HEK293 (cell line): ENCODE data around the gene CNTNAP5.

Experiments used
- CTCF ChIA-PET: fragments of 350-600 bp; formaldehyde crosslinking; extraction: SDS; loops from one replicate; lab custom pipeline; 2021; ENCODE audit warnings: antibody characterized with exemption; lab: Yijun Ruan, JAX
- POLR2A ChIA-PET: fragments of 300-600 bp; formaldehyde crosslinking; extraction: SDS; loops from one replicate; lab custom pipeline; 2020; ENCODE audit warnings: antibody characterized with exemption, inconsistent platforms; lab: Yijun Ruan, JAX
- H3K27ac ChIP-seq: fragments of 200-500 bp; sonication (Bioruptor generic); 2 replicates; pipeline ENCODE4 v1.5.1; 2014; ENCODE audit warnings: low read depth, low read length, control low read depth, inconsistent platforms; ENCODE audit errors: extremely low read depth
- H3K36me3 ChIP-seq, 2 experiments: fragments of 200-500 bp in 1 of 2; sonication (Bioruptor generic) in 1 of 2; 1 replicate in 1 of 2; 2 replicates in 1 of 2; pipeline ENCODE4 v1.5.1; 2014 to 2017; ENCODE audit warnings: inconsistent platforms in 2 of 2, low read length in 2 of 2; ENCODE audit not compliant: control insufficient read depth in 2 of 2, insufficient read depth in 1 of 2
- H3K4me1 ChIP-seq: fragments of 200-500 bp; sonication (Bioruptor generic); 2 replicates; pipeline ENCODE4 v1.5.1; 2014; ENCODE audit warnings: mild to moderate bottlenecking, low read length, inconsistent platforms; ENCODE audit not compliant: control insufficient read depth, insufficient read depth
- H3K4me3 ChIP-seq: 2 replicates; pipeline ENCODE4 v1.5.1; 2011; ENCODE audit warnings: low read depth, mild to moderate bottlenecking, control low read depth, low read length, moderate library complexity
- H3K9me3 ChIP-seq: fragments of 200-500 bp; sonication (Bioruptor generic); 2 replicates; pipeline ENCODE4 v1.5.1; 2014; ENCODE audit warnings: low read depth, low read length, inconsistent platforms; ENCODE audit not compliant: control insufficient read depth, insufficient read depth
- GLIS2 ChIP-seq: fragments of 450-650 bp; formaldehyde crosslinking; IDR thresholded peaks from 2 replicates; pipeline ENCODE4 v1.5.1; 2016; ENCODE audit warnings: missing biosample characterization, missing genetic modification characterization
- ZFP3 ChIP-seq: fragments of 450-650 bp; formaldehyde crosslinking; IDR thresholded peaks from 2 replicates; pipeline ENCODE4 v1.5.1; 2016; ENCODE audit warnings: low read depth, missing biosample characterization, missing genetic modification characterization
- ZNF140 ChIP-seq: fragments of 450-650 bp; formaldehyde crosslinking; IDR thresholded peaks from 2 replicates; pipeline ENCODE4 v1.5.1; 2016; ENCODE audit warnings: missing biosample characterization, missing genetic modification characterization
- ZNF146 ChIP-seq: fragments of 450-650 bp; formaldehyde crosslinking; IDR thresholded peaks from 2 replicates; pipeline ENCODE4 v1.5.1; 2016; ENCODE audit warnings: missing biosample characterization, missing genetic modification characterization
- ZNF2 ChIP-seq: fragments of 450-650 bp; formaldehyde crosslinking; IDR thresholded peaks from 2 replicates; pipeline ENCODE4 v1.5.1; 2016; ENCODE audit warnings: missing biosample characterization, missing genetic modification characterization
- ZNF223 ChIP-seq: fragments of 450-650 bp; formaldehyde crosslinking; IDR thresholded peaks from 2 replicates; pipeline ENCODE4 v1.5.1; 2016; ENCODE audit warnings: missing biosample characterization, missing genetic modification characterization
- ZNF274 ChIP-seq, 2 experiments: fragments of 200-500 bp in 1 of 2; fragments of 450-650 bp in 1 of 2; sonication (Bioruptor generic) in 1 of 2; formaldehyde crosslinking in 1 of 2; IDR thresholded peaks; 2 replicates each; pipeline versions ENCODE4 v1.5.1 to v1.6.1; 2014 to 2016; ENCODE audit warnings: borderline replicate concordance in 1 of 2, inconsistent platforms in 1 of 2, low read length in 1 of 2, missing biosample characterization in 1 of 2, missing genetic modification characterization in 1 of 2
- ZNF311 ChIP-seq: fragments of 450-650 bp; formaldehyde crosslinking; IDR thresholded peaks from 2 replicates; pipeline ENCODE4 v1.5.1; 2017; ENCODE audit warnings: missing biosample characterization, missing genetic modification characterization, borderline replicate concordance
- ZNF350 ChIP-seq: fragments of 450-650 bp; formaldehyde crosslinking; IDR thresholded peaks from 2 replicates; pipeline ENCODE4 v1.5.0; 2017; ENCODE audit warnings: missing biosample characterization, mild to moderate bottlenecking, missing genetic modification characterization
- ZNF416 ChIP-seq: fragments of 450-650 bp; formaldehyde crosslinking; IDR thresholded peaks from 2 replicates; pipeline ENCODE4 v1.5.1; 2016; ENCODE audit warnings: missing biosample characterization, missing genetic modification characterization
- ZNF433 ChIP-seq: fragments of 450-650 bp; formaldehyde crosslinking; IDR thresholded peaks from 2 replicates; pipeline ENCODE4 v1.5.1; 2016; ENCODE audit warnings: missing biosample characterization, missing genetic modification characterization, low read depth
- ZNF529 ChIP-seq: fragments of 450-650 bp; formaldehyde crosslinking; IDR thresholded peaks from 2 replicates; pipeline ENCODE4 v1.5.1; 2017; ENCODE audit warnings: missing genetic modification characterization, missing biosample characterization; ENCODE audit not compliant: insufficient replicate concordance
- ZNF701 ChIP-seq: fragments of 450-650 bp; formaldehyde crosslinking; IDR thresholded peaks from 2 replicates; pipeline ENCODE4 v1.5.1; 2016; ENCODE audit warnings: missing biosample characterization, missing genetic modification characterization
- ZNF785 ChIP-seq: fragments of 450-650 bp; formaldehyde crosslinking; IDR thresholded peaks from 2 replicates; pipeline ENCODE4 v1.5.1; 2016; ENCODE audit warnings: missing biosample characterization, missing genetic modification characterization
- ZSCAN4 ChIP-seq: fragments of 450-650 bp; formaldehyde crosslinking; IDR thresholded peaks from 2 replicates; pipeline ENCODE4 v1.5.1; 2017; ENCODE audit warnings: missing biosample characterization, missing genetic modification characterization
- TF ChIP-seq, protein P1 (sequence below): fragments of 450-650 bp; formaldehyde crosslinking; IDR thresholded peaks from 2 replicates; pipeline ENCODE4 v1.5.1; 2017; ENCODE audit warnings: missing biosample characterization, missing genetic modification characterization
- TF ChIP-seq, protein P2 (sequence below): fragments of 450-650 bp; formaldehyde crosslinking; IDR thresholded peaks from 2 replicates; pipeline ENCODE4 v1.5.1; 2016; ENCODE audit warnings: missing biosample characterization, missing genetic modification characterization
- TF ChIP-seq, protein P3 (sequence below): fragments of 450-650 bp; formaldehyde crosslinking; IDR thresholded peaks from 2 replicates; pipeline ENCODE4 v1.5.1; 2016; ENCODE audit warnings: missing biosample characterization, missing genetic modification characterization, low read depth
- TF ChIP-seq, protein P4 (sequence below): fragments of 450-650 bp; formaldehyde crosslinking; IDR thresholded peaks from 2 replicates; pipeline ENCODE4 v1.5.1; 2016; ENCODE audit warnings: missing biosample characterization, missing genetic modification characterization

The CNTNAP5 gene

GRCh38 chr2:124501575-124502152, 476.6 kb downstream of the CNTNAP5 start:
- CTCF ChIA-PET: no interaction called here
- Histone ChIP-seq H3K4me1 (no peaks in the 10 kb centered on the region), H3K9me3 (no peaks in the 10 kb centered on the region), H3K4me3 (no peak overlapping the region), H3K27ac (no peak overlapping the region), H3K36me3 (no peaks in the 10 kb centered on the region)
- POLR2A ChIA-PET: no interaction called here
- no peak for TF ChIP-seq ZNF433 (tag by site-specific recombination)
- TF ChIP-seq, protein P1, sequence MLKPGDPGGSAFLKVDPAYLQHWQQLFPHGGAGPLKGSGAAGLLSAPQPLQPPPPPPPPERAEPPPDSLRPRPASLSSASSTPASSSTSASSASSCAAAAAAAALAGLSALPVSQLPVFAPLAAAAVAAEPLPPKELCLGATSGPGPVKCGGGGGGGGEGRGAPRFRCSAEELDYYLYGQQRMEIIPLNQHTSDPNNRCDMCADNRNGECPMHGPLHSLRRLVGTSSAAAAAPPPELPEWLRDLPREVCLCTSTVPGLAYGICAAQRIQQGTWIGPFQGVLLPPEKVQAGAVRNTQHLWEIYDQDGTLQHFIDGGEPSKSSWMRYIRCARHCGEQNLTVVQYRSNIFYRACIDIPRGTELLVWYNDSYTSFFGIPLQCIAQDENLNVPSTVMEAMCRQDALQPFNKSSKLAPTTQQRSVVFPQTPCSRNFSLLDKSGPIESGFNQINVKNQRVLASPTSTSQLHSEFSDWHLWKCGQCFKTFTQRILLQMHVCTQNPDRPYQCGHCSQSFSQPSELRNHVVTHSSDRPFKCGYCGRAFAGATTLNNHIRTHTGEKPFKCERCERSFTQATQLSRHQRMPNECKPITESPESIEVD (tag by site-specific recombination): no peak
- TF ChIP-seq ZNF529: no peak
- TF ChIP-seq GLIS2 (tag by site-specific recombination): no peak
- TF ChIP-seq, protein P2, sequence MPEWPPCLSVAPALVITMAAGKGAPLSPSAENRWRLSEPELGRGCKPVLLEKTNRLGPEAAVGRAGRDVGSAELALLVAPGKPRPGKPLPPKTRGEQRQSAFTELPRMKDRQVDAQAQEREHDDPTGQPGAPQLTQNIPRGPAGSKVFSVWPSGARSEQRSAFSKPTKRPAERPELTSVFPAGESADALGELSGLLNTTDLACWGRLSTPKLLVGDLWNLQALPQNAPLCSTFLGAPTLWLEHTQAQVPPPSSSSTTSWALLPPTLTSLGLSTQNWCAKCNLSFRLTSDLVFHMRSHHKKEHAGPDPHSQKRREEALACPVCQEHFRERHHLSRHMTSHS (tag by site-specific recombination): no peak
- no peak for TF ChIP-seq ZFP3
- TF ChIP-seq ZNF785 (tag by site-specific recombination): no peak
- TF ChIP-seq ZNF2: no peak
- TF ChIP-seq ZNF350 (tag by site-specific recombination): no peak
- no peak for TF ChIP-seq ZNF701 (tag by site-specific recombination)
- TF ChIP-seq ZNF416: no peak
- no peak for TF ChIP-seq ZNF223 (tag by site-specific recombination)

- Histone ChIP-seq H3K27ac (no peak overlapping the region), H3K4me3 (no peak overlapping the region), H3K4me1 (no peaks in the 10 kb centered on the region), H3K9me3 (no peaks in the 10 kb centered on the region), H3K36me3 (no peaks in the 10 kb centered on the region)
- TF ChIP-seq, protein P3, sequence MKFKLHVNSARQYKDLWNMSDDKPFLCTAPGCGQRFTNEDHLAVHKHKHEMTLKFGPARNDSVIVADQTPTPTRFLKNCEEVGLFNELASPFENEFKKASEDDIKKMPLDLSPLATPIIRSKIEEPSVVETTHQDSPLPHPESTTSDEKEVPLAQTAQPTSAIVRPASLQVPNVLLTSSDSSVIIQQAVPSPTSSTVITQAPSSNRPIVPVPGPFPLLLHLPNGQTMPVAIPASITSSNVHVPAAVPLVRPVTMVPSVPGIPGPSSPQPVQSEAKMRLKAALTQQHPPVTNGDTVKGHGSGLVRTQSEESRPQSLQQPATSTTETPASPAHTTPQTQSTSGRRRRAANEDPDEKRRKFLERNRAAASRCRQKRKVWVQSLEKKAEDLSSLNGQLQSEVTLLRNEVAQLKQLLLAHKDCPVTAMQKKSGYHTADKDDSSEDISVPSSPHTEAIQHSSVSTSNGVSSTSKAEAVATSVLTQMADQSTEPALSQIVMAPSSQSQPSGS (tag by site-specific recombination): no peak
- TF ChIP-seq ZSCAN4 (tag by site-specific recombination) (no peak), ZNF311 (no peak), ZNF140 (no peak), ZNF146 (no peak), ZNF274 (IDR thresholded peaks at IDR 0.05; ENCODE audit: low read length) (no peak), ZNF274 (tag by site-specific recombination; IDR thresholded peaks at IDR 0.05; ENCODE audit: borderline replicate concordance) (no peak)
- TF ChIP-seq, protein P4, sequence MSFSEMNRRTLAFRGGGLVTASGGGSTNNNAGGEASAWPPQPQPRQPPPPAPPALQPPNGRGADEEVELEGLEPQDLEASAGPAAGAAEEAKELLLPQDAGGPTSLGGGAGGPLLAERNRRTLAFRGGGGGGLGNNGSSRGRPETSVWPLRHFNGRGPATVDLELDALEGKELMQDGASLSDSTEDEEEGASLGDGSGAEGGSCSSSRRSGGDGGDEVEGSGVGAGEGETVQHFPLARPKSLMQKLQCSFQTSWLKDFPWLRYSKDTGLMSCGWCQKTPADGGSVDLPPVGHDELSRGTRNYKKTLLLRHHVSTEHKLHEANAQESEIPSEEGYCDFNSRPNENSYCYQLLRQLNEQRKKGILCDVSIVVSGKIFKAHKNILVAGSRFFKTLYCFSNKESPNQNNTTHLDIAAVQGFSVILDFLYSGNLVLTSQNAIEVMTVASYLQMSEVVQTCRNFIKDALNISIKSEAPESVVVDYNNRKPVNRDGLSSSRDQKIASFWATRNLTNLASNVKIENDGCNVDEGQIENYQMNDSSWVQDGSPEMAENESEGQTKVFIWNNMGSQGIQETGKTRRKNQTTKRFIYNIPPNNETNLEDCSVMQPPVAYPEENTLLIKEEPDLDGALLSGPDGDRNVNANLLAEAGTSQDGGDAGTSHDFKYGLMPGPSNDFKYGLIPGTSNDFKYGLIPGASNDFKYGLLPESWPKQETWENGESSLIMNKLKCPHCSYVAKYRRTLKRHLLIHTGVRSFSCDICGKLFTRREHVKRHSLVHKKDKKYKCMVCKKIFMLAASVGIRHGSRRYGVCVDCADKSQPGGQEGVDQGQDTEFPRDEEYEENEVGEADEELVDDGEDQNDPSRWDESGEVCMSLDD: no peak
- ChIA-PET CTCF (no interaction called here), POLR2A (no interaction called here)
These were observed 489.1 kb downstream of the CNTNAP5 start for GRCh38 chr2:124514236-124514635.
